ENCODE results near the gene UGT1A4.

UGT1A4 gene

GRCh38 chr2:233801357-233802131 is 83.0 kb downstream of the UGT1A4 start:
- Histone ChIP-seq H3K4me2 (ENCODE audit: low read depth, low read length, poor library complexity, severe bottlenecking) (no peak overlapping the region), H3K4me3 (ENCODE audit: low read length, poor library complexity, severe bottlenecking) (no peak overlapping the region), H3K79me2 (ENCODE audit: insufficient read depth, low read length) (no peaks in the 10 kb centered on the region), H3K9ac (ENCODE audit: low read depth, low read length, poor library complexity, severe bottlenecking) (no peak overlapping the region), H3F3A (ENCODE audit: low read depth) (no peaks in the 10 kb centered on the region), H3K27me3 (ENCODE audit: insufficient read depth, low read length, poor library complexity, severe bottlenecking) (no peaks in the 10 kb centered on the region), H2AFZ (ENCODE audit: low read length) (no peak overlapping the region), H3K4me1 (ENCODE audit: insufficient read depth, low read length, poor library complexity, severe bottlenecking) (no peaks in the 10 kb centered on the region), H3K9me2 (replicated peaks; ENCODE audit: low read depth, low read length) (no peaks in the 10 kb centered on the region), H3K36me3 (ENCODE audit: insufficient read depth, low read length) (no peaks in the 10 kb centered on the region), H3K9me3 (ENCODE audit: insufficient read depth, low read depth, low read length) (no peaks in the 10 kb centered on the region), H4K20me1 (ENCODE audit: insufficient read depth, low read length, poor library complexity, severe bottlenecking) (no peaks in the 10 kb centered on the region)
- TF ChIP-seq CTCF (conservative IDR thresholded peaks at IDR 0.05; ENCODE audit: low read length) (no peak), EZH2phosphoT487 (IDR thresholded peaks at IDR 0.05; ENCODE audit: borderline replicate concordance) (no peak)

- Histone ChIP-seq H3F3A (ENCODE audit: low read depth) (no peaks in the 10 kb centered on the region), H3K36me3 (ENCODE audit: insufficient read depth, low read length) (no peaks in the 10 kb centered on the region), H3K9me2 (replicated peaks; ENCODE audit: low read depth, low read length) (no peaks in the 10 kb centered on the region), H3K9ac (ENCODE audit: low read depth, low read length, poor library complexity, severe bottlenecking) (no peak overlapping the region), H3K27me3 (ENCODE audit: insufficient read depth, low read length, poor library complexity, severe bottlenecking) (no peaks in the 10 kb centered on the region), H3K4me1 (ENCODE audit: insufficient read depth, low read length, poor library complexity, severe bottlenecking) (no peaks in the 10 kb centered on the region), H3K9me3 (ENCODE audit: insufficient read depth, low read depth, low read length) (no peaks in the 10 kb centered on the region), H3K4me3 (ENCODE audit: low read length, poor library complexity, severe bottlenecking) (no peak overlapping the region), H3K4me2 (ENCODE audit: low read depth, low read length, poor library complexity, severe bottlenecking) (no peak overlapping the region), H2AFZ (ENCODE audit: low read length) (no peak overlapping the region), H3K79me2 (ENCODE audit: insufficient read depth, low read length) (no peaks in the 10 kb centered on the region), H4K20me1 (ENCODE audit: insufficient read depth, low read length, poor library complexity, severe bottlenecking) (no peaks in the 10 kb centered on the region)
- TF ChIP-seq EZH2phosphoT487 (IDR thresholded peaks at IDR 0.05; ENCODE audit: borderline replicate concordance) (no peak), CTCF (conservative IDR thresholded peaks at IDR 0.05; ENCODE audit: low read length) (no peak)
These were observed 83.7 kb downstream of the UGT1A4 start for GRCh38 chr2:233802132-233802815.

- no peaks in the 10 kb centered on the region for H3K9me2 ChIP-seq (replicated peaks; ENCODE audit: low read depth, low read length)
- no peaks in the 10 kb centered on the region for H4K20me1 ChIP-seq (ENCODE audit: insufficient read depth, low read length, poor library complexity, severe bottlenecking)
- H2AFZ ChIP-seq (ENCODE audit: low read length): no peak overlapping the region
- TF ChIP-seq CTCF (conservative IDR thresholded peaks at IDR 0.05; ENCODE audit: low read length): no peak
- TF ChIP-seq EZH2phosphoT487 (IDR thresholded peaks at IDR 0.05; ENCODE audit: borderline replicate concordance): no peak
- H3K4me2 ChIP-seq (ENCODE audit: low read depth, low read length, poor library complexity, severe bottlenecking): no peak overlapping the region
- H3K79me2 ChIP-seq (ENCODE audit: insufficient read depth, low read length): no peaks in the 10 kb centered on the region
- no peak overlapping the region for H3K4me3 ChIP-seq (ENCODE audit: low read length, poor library complexity, severe bottlenecking)
- no peaks in the 10 kb centered on the region for H3K9me3 ChIP-seq (ENCODE audit: insufficient read depth, low read depth, low read length)
- no peaks in the 10 kb centered on the region for H3F3A ChIP-seq (ENCODE audit: low read depth)
- no peak overlapping the region for H3K9ac ChIP-seq (ENCODE audit: low read depth, low read length, poor library complexity, severe bottlenecking)
- H3K4me1 ChIP-seq (ENCODE audit: insufficient read depth, low read length, poor library complexity, severe bottlenecking): no peaks in the 10 kb centered on the region
- H3K27me3 ChIP-seq (ENCODE audit: insufficient read depth, low read length, poor library complexity, severe bottlenecking): no peaks in the 10 kb centered on the region
- H3K36me3 ChIP-seq (ENCODE audit: insufficient read depth, low read length): no peaks in the 10 kb centered on the region
These were observed 84.9 kb downstream of the UGT1A4 start for GRCh38 chr2:233803292-233803911.

All from Loucy (cell line).